Esophagus squamous epithelium (tissue), 5 donors: ENCODE measurements around the gene GPR68. TPM values are rescaled to one million over a fixed set of nuclear protein-coding genes. Genes with fewer than 3 reads are reported as not detected.

Experiments
- DNase-seq: peaks from one replicate; lab custom pipeline; 2025; lab: John Stamatoyannopoulos, UW
- H3K27ac ChIP-seq, 4 donors: fragments of 200-600 bp; sonication (generic); one replicate each; pipeline ENCODE4 v1.5.1; 2016 to 2019; ENCODE audit warnings: mild to moderate bottlenecking in 1 of 4
- H3K27me3 ChIP-seq, 4 donors: fragments of 200-600 bp; sonication (generic); 1 replicate in 3 of 4; 2 replicates in 1 of 4; pipeline versions ENCODE4 v1.5.1 to v1.6.0; 2017 to 2021; ENCODE audit warnings: antibody characterized with exemption in 1 of 4
- H3K36me3 ChIP-seq, 3 donors: fragments of 200-600 bp; sonication (generic); one replicate each; pipeline ENCODE4 v1.5.1; 2016 to 2019
- H3K4me1 ChIP-seq, 3 donors: fragments of 200-600 bp; sonication (generic); one replicate each; pipeline ENCODE4 v1.5.1; 2017 to 2019
- H3K4me3 ChIP-seq, 4 donors: fragments of 200-600 bp; sonication (generic); 1 replicate in 3 of 4; 2 replicates in 1 of 4; pipeline ENCODE4 v1.5.1; 2016 to 2019; ENCODE audit warnings: mild to moderate bottlenecking in 2 of 4, moderate library complexity in 1 of 4
- H3K9me3 ChIP-seq, 3 donors: fragments of 200-600 bp; sonication (generic); one replicate each; pipeline ENCODE4 v1.5.1; 2016 to 2019
- POLR2A ChIP-seq, 4 donors: fragments of 450-650 bp; IDR thresholded peaks; one replicate each; pipeline ENCODE4 v1.6.1; 2017; ENCODE audit warnings: antibody characterized with exemption in 4 of 4, mild to moderate bottlenecking in 4 of 4, moderate library complexity in 3 of 4
- WGBS, 2 donors: methylation state at CpG; one replicate each; pipeline ENCODE4 v1.1.5; 2018; 5-methylcytosine and 5-hydroxymethylcytosine counted together
- intact Hi-C: fragments of 100-400 bp; cut with DNase I; formaldehyde crosslinking; loops from one replicate; pipeline ENCODE4 v1.15.0; 2022
- total RNA-seq, 4 donors: library from RNA; depleted of rRNA; stranded (reverse); fragments of >200 nt; gene quantifications; one replicate each; pipeline ENCODE4 v1.1.0, GENCODE V29; 2016
- TF ChIP-seq, protein P1 (sequence below), 6 experiments: fragments of 450-650 bp in 4 of 6; fragments of 200-600 bp in 2 of 6; sonication (generic) in 2 of 6; IDR thresholded peaks; one replicate each; pipeline ENCODE4 v1.5.1; 2016 to 2019; ENCODE audit warnings: antibody characterized with exemption in 6 of 6, mild to moderate bottlenecking in 4 of 6, moderate library complexity in 4 of 6
- donor health status: DM: yes; HTN: yes; CAD: no.

The GPR68 gene
- total RNA-seq, 4 donors from 2014 or later = 4.0 to 17.5 (median 10.2) TPM

DNA sequence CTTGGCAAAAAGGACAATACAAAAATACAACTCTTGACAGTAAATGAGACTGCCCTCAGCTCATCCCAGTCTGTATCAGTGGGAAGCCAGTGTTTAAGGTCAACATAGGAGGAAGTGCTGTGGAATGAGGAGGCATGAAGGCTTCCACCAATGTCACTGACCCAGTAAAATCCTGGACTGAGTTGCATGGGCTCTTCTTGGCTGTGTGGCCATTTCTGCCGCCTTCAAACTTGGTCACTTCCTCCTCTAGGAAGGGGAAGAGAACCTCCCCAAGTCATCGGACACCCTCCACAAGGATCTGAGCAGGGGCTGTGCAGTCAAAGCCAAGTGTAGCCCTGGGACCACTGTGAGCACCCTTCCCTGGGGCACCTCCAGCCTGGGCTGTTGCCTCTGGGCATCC, 11.9 kb downstream of the GPR68 start:
- intact Hi-C loops = no loop called here
- H3K27me3 ChIP-seq = no peaks in the 10 kb centered on the region
- no peaks in the 10 kb centered on the region for H3K9me3 ChIP-seq
- 66 to 88% methylated on average over 1 to 2 of the region's 2 CpGs for WGBS, 2 donors
- peaks cover 0 to 45% (median 19%) of the 10 kb centered on the region in 3 donors for H3K4me1 ChIP-seq
- peak overlapping the region in 2 of 4 donors; percentile 61 to 65 for H3K27ac ChIP-seq
- peaks cover 0 to 40% (median 4%) of the 10 kb centered on the region in 3 donors for H3K36me3 ChIP-seq
- no peak overlapping the region for H3K4me3 ChIP-seq
- TF ChIP-seq, protein P1, sequence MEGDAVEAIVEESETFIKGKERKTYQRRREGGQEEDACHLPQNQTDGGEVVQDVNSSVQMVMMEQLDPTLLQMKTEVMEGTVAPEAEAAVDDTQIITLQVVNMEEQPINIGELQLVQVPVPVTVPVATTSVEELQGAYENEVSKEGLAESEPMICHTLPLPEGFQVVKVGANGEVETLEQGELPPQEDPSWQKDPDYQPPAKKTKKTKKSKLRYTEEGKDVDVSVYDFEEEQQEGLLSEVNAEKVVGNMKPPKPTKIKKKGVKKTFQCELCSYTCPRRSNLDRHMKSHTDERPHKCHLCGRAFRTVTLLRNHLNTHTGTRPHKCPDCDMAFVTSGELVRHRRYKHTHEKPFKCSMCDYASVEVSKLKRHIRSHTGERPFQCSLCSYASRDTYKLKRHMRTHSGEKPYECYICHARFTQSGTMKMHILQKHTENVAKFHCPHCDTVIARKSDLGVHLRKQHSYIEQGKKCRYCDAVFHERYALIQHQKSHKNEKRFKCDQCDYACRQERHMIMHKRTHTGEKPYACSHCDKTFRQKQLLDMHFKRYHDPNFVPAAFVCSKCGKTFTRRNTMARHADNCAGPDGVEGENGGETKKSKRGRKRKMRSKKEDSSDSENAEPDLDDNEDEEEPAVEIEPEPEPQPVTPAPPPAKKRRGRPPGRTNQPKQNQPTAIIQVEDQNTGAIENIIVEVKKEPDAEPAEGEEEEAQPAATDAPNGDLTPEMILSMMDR (IDR thresholded peaks at IDR 0.05) = no peak
- no peak for TF ChIP-seq POLR2A (IDR thresholded peaks at IDR 0.05)
- DNase-seq = no peak

DNA sequence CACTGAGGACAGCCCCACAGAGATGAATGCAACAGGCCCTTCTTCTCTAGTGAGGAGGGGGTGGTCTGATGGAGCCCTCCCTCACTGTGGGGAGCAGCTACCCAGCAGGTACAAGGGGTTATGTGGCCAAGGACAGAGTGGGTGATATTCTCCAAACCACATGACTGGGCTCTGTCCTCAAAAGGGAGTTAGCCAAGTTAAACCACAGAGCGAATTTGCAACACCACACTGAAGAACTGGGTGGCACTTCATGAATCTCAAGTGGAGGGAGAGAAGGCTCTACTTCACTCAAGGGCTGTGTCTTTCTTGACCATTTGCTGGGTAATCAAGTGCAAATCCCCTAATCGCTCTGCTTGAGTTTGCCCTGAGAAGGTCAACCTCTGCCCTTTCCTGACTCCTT, 12.5 kb downstream of the GPR68 start:
- Histone ChIP-seq H3K9me3 (no peaks in the 10 kb centered on the region), H3K27ac (peak overlapping the region in 2 of 4 donors; percentile 61 to 65), H3K4me3 (no peak overlapping the region), H3K36me3 (peaks cover 0 to 45% (median 4%) of the 10 kb centered on the region in 3 donors), H3K27me3 (no peaks in the 10 kb centered on the region), H3K4me1 (peaks cover 0 to 43% (median 21%) of the 10 kb centered on the region in 3 donors)
- 94 to 100% methylated on average over 2 of the region's 2 CpGs for WGBS, 2 donors
- intact Hi-C loops = no loop called here
- no peak for DNase-seq
- TF ChIP-seq, protein P1 (IDR thresholded peaks at IDR 0.05) = no peak
- TF ChIP-seq POLR2A (IDR thresholded peaks at IDR 0.05) = no peak

DNA sequence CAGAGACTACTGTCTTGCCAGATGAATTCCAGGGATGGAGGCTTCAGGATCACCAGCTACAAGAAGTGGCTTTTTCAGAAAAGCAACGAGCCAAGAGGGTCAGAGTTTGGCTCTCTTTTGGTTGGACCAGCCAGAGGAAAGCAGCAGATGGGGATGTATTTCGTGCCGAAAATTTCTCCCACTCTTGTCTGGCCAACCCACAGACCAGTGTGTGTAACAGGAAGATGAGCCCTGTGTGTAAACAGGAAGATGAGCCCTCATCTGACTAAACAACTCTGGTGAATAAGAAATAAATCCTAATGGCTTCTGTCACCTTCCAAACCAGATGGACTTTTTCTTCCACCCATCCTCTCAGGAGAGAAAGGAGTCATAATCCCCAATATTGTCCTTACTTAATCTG, 13.1 kb downstream of the GPR68 start:
- intact Hi-C loops = no loop called here
- no peak for DNase-seq
- Histone ChIP-seq H3K9me3 (no peaks in the 10 kb centered on the region), H3K4me3 (no peak overlapping the region), H3K27ac (peak overlapping the region in 2 of 4 donors; percentile 61 to 65), H3K27me3 (no peaks in the 10 kb centered on the region), H3K36me3 (peaks cover 0 to 51% (median 4%) of the 10 kb centered on the region in 3 donors), H3K4me1 (peaks cover 0 to 43% (median 22%) of the 10 kb centered on the region in 3 donors)
- TF ChIP-seq, protein P1 (IDR thresholded peaks at IDR 0.05) = no peak
- no peak for TF ChIP-seq POLR2A (IDR thresholded peaks at IDR 0.05)
- WGBS, 2 donors = 60 to 75% methylated on average over 3 of the region's 3 CpGs

GRCh38 chr14:91230397-91231035, 14.0 kb downstream of the GPR68 start:
- no peaks in the 10 kb centered on the region for H3K27me3 ChIP-seq
- 51 to 54% methylated on average over 4 of the region's 4 CpGs for WGBS, 2 donors
- TF ChIP-seq, protein P1 (IDR thresholded peaks at IDR 0.05) = no peak
- no peak for TF ChIP-seq POLR2A (IDR thresholded peaks at IDR 0.05)
- peak overlapping the region in 1 of 4 donors; percentile 7 for H3K4me3 ChIP-seq
- peaks cover 0 to 55% (median 0%) of the 10 kb centered on the region in 3 donors for H3K36me3 ChIP-seq
- peaks cover 0 to 43% (median 22%) of the 10 kb centered on the region in 3 donors for H3K4me1 ChIP-seq
- no peaks in the 10 kb centered on the region for H3K9me3 ChIP-seq
- intact Hi-C loops = no loop called here
- H3K27ac ChIP-seq = peak overlapping the region; percentile 1 to 65 (median 40)
- no peak for DNase-seq

- Histone ChIP-seq H3K4me1 (peaks cover 0 to 43% (median 22%) of the 10 kb centered on the region in 3 donors), H3K27ac (peak overlapping the region; percentile 1 to 65 (median 40)), H3K27me3 (no peaks in the 10 kb centered on the region), H3K4me3 (no peak overlapping the region), H3K36me3 (peaks cover 0 to 59% (median 0%) of the 10 kb centered on the region in 3 donors), H3K9me3 (no peaks in the 10 kb centered on the region)
- TF ChIP-seq POLR2A (IDR thresholded peaks at IDR 0.05) = no peak
- TF ChIP-seq, protein P1 (IDR thresholded peaks at IDR 0.05) = no peak
- DNase-seq = no peak
- 43 to 73% methylated on average over 3 to 4 of the region's 6 CpGs for WGBS, 2 donors
- intact Hi-C loops = no loop called here
Measured at GRCh38 chr14:91229743-91230200, 14.7 kb downstream of the GPR68 start.
